ENCODE measurements around the gene DSCAM. TPM values are rescaled to one million over a fixed set of nuclear protein-coding genes. Genes with fewer than 3 reads are reported as not detected.
"Not testable (repeated sequence)": the region's sequence is repeated elsewhere in the genome, so short reads cannot be mapped to it uniquely, and the experiment has no call there.

DSCAM gene
- total RNA-seq, 1 donor from 2014 or later, result not detected

GRCh38 chr21:40454057-40454456 is 392.9 kb downstream of the DSCAM start:
- H3K9me3 Mint-ChIP-seq (ENCODE audit: unreplicated experiment), result peaks cover 6% of the 10 kb centered on the region
- no peak for DNase-seq (ENCODE audit: extremely low spot score, unreplicated experiment)
- no peak overlapping the region for H3K4me3 Mint-ChIP-seq (ENCODE audit: unreplicated experiment)
- H3K27ac Mint-ChIP-seq (ENCODE audit: unreplicated experiment), result no peak overlapping the region
- no peak for TF ChIP-seq CTCF (IDR thresholded peaks at IDR 0.05)
- no peaks in the 10 kb centered on the region for H3K36me3 Mint-ChIP-seq (ENCODE audit: unreplicated experiment)
- H3K27me3 Mint-ChIP-seq (ENCODE audit: unreplicated experiment), result no peaks in the 10 kb centered on the region
- H3K4me1 Mint-ChIP-seq (ENCODE audit: unreplicated experiment), result no peaks in the 10 kb centered on the region

- no peak for TF ChIP-seq CTCF (IDR thresholded peaks at IDR 0.05)
- H3K27me3 Mint-ChIP-seq (ENCODE audit: unreplicated experiment), result no peaks in the 10 kb centered on the region
- no peak overlapping the region for H3K27ac Mint-ChIP-seq (ENCODE audit: unreplicated experiment)
- no peak for DNase-seq (ENCODE audit: extremely low spot score, unreplicated experiment)
- no peak overlapping the region for H3K4me3 Mint-ChIP-seq (ENCODE audit: unreplicated experiment)
- H3K9me3 Mint-ChIP-seq (ENCODE audit: unreplicated experiment), result peaks cover 11% of the 10 kb centered on the region
- H3K36me3 Mint-ChIP-seq (ENCODE audit: unreplicated experiment), result no peaks in the 10 kb centered on the region
- H3K4me1 Mint-ChIP-seq (ENCODE audit: unreplicated experiment), result no peaks in the 10 kb centered on the region
These were observed 393.8 kb downstream of the DSCAM start for GRCh38 chr21:40453183-40453582.

- no peaks in the 10 kb centered on the region for H3K36me3 Mint-ChIP-seq (ENCODE audit: unreplicated experiment)
- no peak overlapping the region for H3K4me3 Mint-ChIP-seq (ENCODE audit: unreplicated experiment)
- peaks cover 11% of the 10 kb centered on the region for H3K9me3 Mint-ChIP-seq (ENCODE audit: unreplicated experiment)
- H3K27ac Mint-ChIP-seq (ENCODE audit: unreplicated experiment), result no peak overlapping the region
- no peaks in the 10 kb centered on the region for H3K27me3 Mint-ChIP-seq (ENCODE audit: unreplicated experiment)
- no peak for DNase-seq (ENCODE audit: extremely low spot score, unreplicated experiment)
- no peak for TF ChIP-seq CTCF (IDR thresholded peaks at IDR 0.05)
- no peaks in the 10 kb centered on the region for H3K4me1 Mint-ChIP-seq (ENCODE audit: unreplicated experiment)
These were observed 394.4 kb downstream of the DSCAM start for GRCh38 chr21:40452548-40452947.

- Mint-ChIP-seq H3K4me3 (ENCODE audit: unreplicated experiment) (no peak overlapping the region), H3K36me3 (ENCODE audit: unreplicated experiment) (no peaks in the 10 kb centered on the region), H3K4me1 (ENCODE audit: unreplicated experiment) (no peaks in the 10 kb centered on the region), H3K9me3 (ENCODE audit: unreplicated experiment) (peaks cover 36% of the 10 kb centered on the region), H3K27me3 (ENCODE audit: unreplicated experiment) (no peaks in the 10 kb centered on the region), H3K27ac (ENCODE audit: unreplicated experiment) (no peak overlapping the region)
- no peak for DNase-seq (ENCODE audit: extremely low spot score, unreplicated experiment)
- no peak for TF ChIP-seq CTCF (IDR thresholded peaks at IDR 0.05)
These were observed 399.9 kb downstream of the DSCAM start for GRCh38 chr21:40447016-40447415.

- Mint-ChIP-seq H3K36me3 (ENCODE audit: unreplicated experiment) (no peaks in the 10 kb centered on the region), H3K4me1 (ENCODE audit: unreplicated experiment) (no peaks in the 10 kb centered on the region), H3K27ac (ENCODE audit: unreplicated experiment) (no peak overlapping the region), H3K9me3 (ENCODE audit: unreplicated experiment) (peaks cover 36% of the 10 kb centered on the region), H3K4me3 (ENCODE audit: unreplicated experiment) (no peak overlapping the region), H3K27me3 (ENCODE audit: unreplicated experiment) (no peaks in the 10 kb centered on the region)
- no peak for DNase-seq (ENCODE audit: extremely low spot score, unreplicated experiment)
- no peak for TF ChIP-seq CTCF (IDR thresholded peaks at IDR 0.05)
These were observed 401.5 kb downstream of the DSCAM start for GRCh38 chr21:40445349-40445921.

- not testable (repeated sequence) for H3K4me1 Mint-ChIP-seq (ENCODE audit: unreplicated experiment); H3K27ac Mint-ChIP-seq (ENCODE audit: unreplicated experiment); H3K4me3 Mint-ChIP-seq (ENCODE audit: unreplicated experiment); DNase-seq (ENCODE audit: extremely low spot score, unreplicated experiment); H3K36me3 Mint-ChIP-seq (ENCODE audit: unreplicated experiment); H3K27me3 Mint-ChIP-seq (ENCODE audit: unreplicated experiment)
- H3K9me3 Mint-ChIP-seq (ENCODE audit: unreplicated experiment), result peaks cover 37% of the 10 kb centered on the region
These were observed 407.4 kb downstream of the DSCAM start for GRCh38 chr21:40439581-40439980.

Data from osteocyte (in vitro differentiated cells).